PC-3 (cell line): ENCODE measurements around the gene ACBD3. TPM values are rescaled to one million over a fixed set of nuclear protein-coding genes. Genes with fewer than 3 reads are reported as not detected.

ENCODE experiments used
- ATAC-seq: fragments of 200-7000 bp; cut with Tn5 transposase; 2 replicates; pipeline ENCODE4 v1.9.1; 2020; ENCODE audit warnings: mild to moderate bottlenecking, moderate library complexity
- BruUV-seq: library from RNA; stranded (reverse); fragments of 400-500 nt; replicated peaks from 2 replicates; lab custom pipeline; 2021; lab: Mats Ljungman, UMichigan
- CTCF ChIA-PET: fragments of 300-600 bp; sonication (Branson Sonifier 250); formaldehyde crosslinking; loops from one replicate; lab custom pipeline; 2022; ENCODE audit warnings: antibody characterized with exemption; lab: Charles Lee
- POLR2A ChIA-PET: fragments of 300-600 bp; sonication (Branson Sonifier 250); formaldehyde crosslinking; loops from one replicate; lab custom pipeline; 2022; ENCODE audit warnings: antibody characterized with exemption; ENCODE audit not compliant: unreplicated experiment; lab: Charles Lee
- DNase-seq: peaks from one replicate; pipeline ENCODE4 v3.0.0-alpha.2; 2015
- H2AFZ ChIP-seq: fragments of 300-600 bp; sonication (generic); 2 replicates; pipeline ENCODE4 v1.6.0; 2016; ENCODE audit warnings: antibody characterized with exemption, low read length
- H3F3A ChIP-seq: fragments of 300-600 bp; sonication (generic); one replicate; pipeline ENCODE4 v1.6.0; 2017; ENCODE audit warnings: antibody characterized with exemption, low read length, control low read depth, mild to moderate bottlenecking; ENCODE audit not compliant: unreplicated experiment
- H3K27ac ChIP-seq: fragments of 300-600 bp; sonication (generic); 2 replicates; pipeline ENCODE4 v1.5.1; 2016; ENCODE audit warnings: mild to moderate bottlenecking, low read length
- H3K27me3 ChIP-seq: fragments of 300-600 bp; sonication (generic); 2 replicates; pipeline ENCODE4 v1.6.1; 2016; ENCODE audit warnings: low read length, mixed read lengths
- H3K36me3 ChIP-seq: fragments of 300-600 bp; sonication (generic); 2 replicates; pipeline ENCODE4 v1.6.1; 2016; ENCODE audit warnings: low read depth, mixed run types, low read length, mixed read lengths
- H3K4me1 ChIP-seq: fragments of 300-600 bp; sonication (generic); 2 replicates; pipeline ENCODE4 v1.5.1; 2016; ENCODE audit warnings: low read length; ENCODE audit not compliant: insufficient read depth
- H3K4me2 ChIP-seq: fragments of 300-600 bp; sonication (generic); 2 replicates; pipeline ENCODE4 v1.6.0; 2016; ENCODE audit warnings: low read length
- H3K4me3 ChIP-seq: fragments of 300-600 bp; sonication (generic); 2 replicates; pipeline ENCODE4 v1.5.1; 2016; ENCODE audit warnings: mild to moderate bottlenecking, low read length, mixed read lengths
- H3K79me2 ChIP-seq: fragments of 300-600 bp; sonication (generic); 2 replicates; pipeline ENCODE4 v1.6.1; 2017; ENCODE audit warnings: low read length, mixed read lengths
- H3K9ac ChIP-seq: fragments of 300-600 bp; sonication (generic); 2 replicates; pipeline ENCODE4 v1.6.0; 2016; ENCODE audit warnings: mild to moderate bottlenecking, low read length
- H3K9me2 ChIP-seq: fragments of 300-600 bp; sonication (generic); replicated peaks from 2 replicates; pipeline ENCODE4 v1.6.1; 2016; ENCODE audit warnings: mixed run types, low read length, mixed read lengths
- H3K9me3 ChIP-seq: fragments of 300-600 bp; sonication (generic); 2 replicates; pipeline ENCODE4 v1.6.1; 2016; ENCODE audit warnings: low read length, mixed read lengths
- H4K20me1 ChIP-seq: fragments of 300-600 bp; sonication (generic); 2 replicates; pipeline ENCODE4 v1.6.1; 2016; ENCODE audit warnings: low read length, mixed read lengths
- CTCF ChIP-seq: fragments of 300-600 bp; sonication (generic); conservative IDR thresholded peaks from 2 replicates; pipeline ENCODE4 v1.5.1; 2017; ENCODE audit warnings: antibody characterized with exemption, low read depth, mild to moderate bottlenecking, low read length
- EZH2 ChIP-seq: fragments of 300-600 bp; sonication (generic); IDR thresholded peaks from one replicate; pipeline ENCODE4 v1.6.1; 2017; ENCODE audit warnings: antibody characterized with exemption, mild to moderate bottlenecking, low read length; ENCODE audit not compliant: unreplicated experiment
- EZH2phosphoT487 ChIP-seq: fragments of 300-600 bp; sonication (generic); IDR thresholded peaks from 2 replicates; pipeline ENCODE4 v1.6.1; 2018; ENCODE audit warnings: mild to moderate bottlenecking, antibody characterized with exemption, low read length, borderline replicate concordance
- intact Hi-C: fragments of 100-400 bp; cut with micrococcal nuclease; formaldehyde crosslinking; loops from 2 replicates; pipeline ENCODE4 v1.9.0; 2023
- total RNA-seq: library from RNA; depleted of rRNA; stranded (reverse); fragments of >200 nt; gene quantifications from 2 replicates; pipeline ENCODE4 v1.2.3, GENCODE V29; 2014

The ACBD3 gene
- total RNA-seq, 1 experiment from 2014 or later, result 62.2 TPM

- Histone ChIP-seq H3K4me2 (peak overlapping the region; percentile 86), H3K4me3 (peak overlapping the region; percentile 73), H3K9me2 (no peaks in the 10 kb centered on the region), H3F3A (peaks cover 5% of the 10 kb centered on the region), H2AFZ (peak overlapping the region; percentile 88), H3K36me3 (no peaks in the 10 kb centered on the region), H4K20me1 (no peaks in the 10 kb centered on the region), H3K27me3 (no peaks in the 10 kb centered on the region), H3K4me1 (peaks cover 34% of the 10 kb centered on the region), H3K9ac (peak overlapping the region; percentile 86; the same call in 1 of the 2 replicates), H3K9me3 (no peaks in the 10 kb centered on the region), H3K79me2 (no peaks in the 10 kb centered on the region), H3K27ac (no peak overlapping the region)
- CTCF ChIA-PET, result interaction anchor here (1.7 kb wide), 1 partner anchor 56 kb away, joined by 16 read pairs; no protein-coding TSS in a partner anchor
- ATAC-seq, result no peak
- no peak for TF ChIP-seq CTCF
- TF ChIP-seq EZH2phosphoT487, result no peak
- no peak for TF ChIP-seq EZH2
- intact Hi-C loops, result loop anchor here (1.0 to 5.0 kb wide), 4 partner anchors 12 to 124 kb away; partner anchors contain the start of gene SDE2
- POLR2A ChIA-PET, result no interaction called here
- no TSS peak for BruUV-seq
- no peak for DNase-seq
Observed at GRCh38 chr1:226121049-226121586, 65.4 kb downstream of the ACBD3 start.

- POLR2A ChIA-PET, result no interaction called here
- no peaks in the 10 kb centered on the region for H4K20me1 ChIP-seq
- no peak overlapping the region for H2AFZ ChIP-seq
- H3K27me3 ChIP-seq, result no peaks in the 10 kb centered on the region
- H3F3A ChIP-seq, result peaks cover 5% of the 10 kb centered on the region
- H3K4me2 ChIP-seq, result no peak overlapping the region
- intact Hi-C loops, result loop anchor here (5.0 kb wide), 2 partner anchors 38 to 123 kb away; partner anchors contain the start of gene SDE2
- no peaks in the 10 kb centered on the region for H3K9me2 ChIP-seq
- H3K27ac ChIP-seq, result no peak overlapping the region
- no peak for ATAC-seq
- DNase-seq, result no peak
- H3K9me3 ChIP-seq, result no peaks in the 10 kb centered on the region
- H3K4me1 ChIP-seq, result peaks cover 32% of the 10 kb centered on the region
- no peak overlapping the region for H3K4me3 ChIP-seq
- CTCF ChIA-PET, result interaction anchor here (1.7 kb wide), 1 partner anchor 56 kb away, joined by 16 read pairs; no protein-coding TSS in a partner anchor
- H3K36me3 ChIP-seq, result no peaks in the 10 kb centered on the region
- TF ChIP-seq EZH2 (no peak), EZH2phosphoT487 (no peak), CTCF (no peak)
- BruUV-seq, result no TSS peak
- H3K79me2 ChIP-seq, result no peaks in the 10 kb centered on the region
- no peak overlapping the region for H3K9ac ChIP-seq
Observed at GRCh38 chr1:226120398-226120797, 66.1 kb downstream of the ACBD3 start.

GRCh38 chr1:226119169-226119568, 67.4 kb downstream of the ACBD3 start:
- no peaks in the 10 kb centered on the region for H3K9me3 ChIP-seq
- DNase-seq (no peak), ATAC-seq (no peak)
- H3K79me2 ChIP-seq, result no peaks in the 10 kb centered on the region
- CTCF ChIA-PET, result interaction anchor here (1.6 kb wide), 1 partner anchor 54 kb away, joined by 5 read pairs; no protein-coding TSS in a partner anchor
- H3K27ac ChIP-seq, result no peak overlapping the region
- no peaks in the 10 kb centered on the region for H3K36me3 ChIP-seq
- H2AFZ ChIP-seq, result no peak overlapping the region
- H3K9ac ChIP-seq, result no peak overlapping the region
- no peak overlapping the region for H3K4me3 ChIP-seq
- H4K20me1 ChIP-seq, result no peaks in the 10 kb centered on the region
- peaks cover 20% of the 10 kb centered on the region for H3K4me1 ChIP-seq
- no peaks in the 10 kb centered on the region for H3K9me2 ChIP-seq
- TF ChIP-seq EZH2 (no peak), EZH2phosphoT487 (no peak), CTCF (no peak)
- POLR2A ChIA-PET, result interaction anchor here (0.6 kb wide), 1 partner anchor 174 kb away, joined by 3 read pairs; no protein-coding TSS in a partner anchor
- H3F3A ChIP-seq, result peaks cover 5% of the 10 kb centered on the region
- no TSS peak for BruUV-seq
- no peak overlapping the region for H3K4me2 ChIP-seq
- no peaks in the 10 kb centered on the region for H3K27me3 ChIP-seq
- intact Hi-C loops, result no loop called here
